DMS153 treated with DMSO at 0.1 percent for 48 hours (cell line): ENCODE data around the gene FAM193A.

Experiments used
- DNase-seq: peaks from one replicate; lab custom pipeline; 2025; ENCODE audit not compliant: unreplicated experiment; lab: John Stamatoyannopoulos, UW

The FAM193A gene, protein sequence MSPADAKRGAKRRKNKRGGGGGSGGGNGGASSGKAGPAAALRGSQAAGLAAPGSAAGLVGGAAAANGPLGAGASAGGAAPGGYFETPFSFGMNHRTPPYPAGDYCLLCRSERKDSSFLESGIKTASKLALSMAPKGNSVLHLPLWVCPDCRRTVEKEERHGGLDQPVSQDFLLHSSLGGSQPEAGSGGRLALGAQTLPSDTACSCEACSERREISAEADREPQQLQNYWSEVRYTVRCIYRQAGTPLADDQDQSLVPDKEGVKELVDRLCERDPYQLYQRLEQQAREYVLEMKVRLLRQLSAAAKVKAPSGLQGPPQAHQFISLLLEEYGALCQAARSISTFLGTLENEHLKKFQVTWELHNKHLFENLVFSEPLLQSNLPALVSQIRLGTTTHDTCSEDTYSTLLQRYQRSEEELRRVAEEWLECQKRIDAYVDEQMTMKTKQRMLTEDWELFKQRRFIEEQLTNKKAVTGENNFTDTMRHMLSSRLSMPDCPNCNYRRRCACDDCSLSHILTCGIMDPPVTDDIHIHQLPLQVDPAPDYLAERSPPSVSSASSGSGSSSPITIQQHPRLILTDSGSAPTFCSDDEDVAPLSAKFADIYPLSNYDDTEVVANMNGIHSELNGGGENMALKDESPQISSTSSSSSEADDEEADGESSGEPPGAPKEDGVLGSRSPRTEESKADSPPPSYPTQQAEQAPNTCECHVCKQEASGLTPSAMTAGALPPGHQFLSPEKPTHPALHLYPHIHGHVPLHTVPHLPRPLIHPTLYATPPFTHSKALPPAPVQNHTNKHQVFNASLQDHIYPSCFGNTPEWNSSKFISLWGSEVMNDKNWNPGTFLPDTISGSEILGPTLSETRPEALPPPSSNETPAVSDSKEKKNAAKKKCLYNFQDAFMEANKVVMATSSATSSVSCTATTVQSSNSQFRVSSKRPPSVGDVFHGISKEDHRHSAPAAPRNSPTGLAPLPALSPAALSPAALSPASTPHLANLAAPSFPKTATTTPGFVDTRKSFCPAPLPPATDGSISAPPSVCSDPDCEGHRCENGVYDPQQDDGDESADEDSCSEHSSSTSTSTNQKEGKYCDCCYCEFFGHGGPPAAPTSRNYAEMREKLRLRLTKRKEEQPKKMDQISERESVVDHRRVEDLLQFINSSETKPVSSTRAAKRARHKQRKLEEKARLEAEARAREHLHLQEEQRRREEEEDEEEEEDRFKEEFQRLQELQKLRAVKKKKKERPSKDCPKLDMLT (N-terminal part only)

DNA sequence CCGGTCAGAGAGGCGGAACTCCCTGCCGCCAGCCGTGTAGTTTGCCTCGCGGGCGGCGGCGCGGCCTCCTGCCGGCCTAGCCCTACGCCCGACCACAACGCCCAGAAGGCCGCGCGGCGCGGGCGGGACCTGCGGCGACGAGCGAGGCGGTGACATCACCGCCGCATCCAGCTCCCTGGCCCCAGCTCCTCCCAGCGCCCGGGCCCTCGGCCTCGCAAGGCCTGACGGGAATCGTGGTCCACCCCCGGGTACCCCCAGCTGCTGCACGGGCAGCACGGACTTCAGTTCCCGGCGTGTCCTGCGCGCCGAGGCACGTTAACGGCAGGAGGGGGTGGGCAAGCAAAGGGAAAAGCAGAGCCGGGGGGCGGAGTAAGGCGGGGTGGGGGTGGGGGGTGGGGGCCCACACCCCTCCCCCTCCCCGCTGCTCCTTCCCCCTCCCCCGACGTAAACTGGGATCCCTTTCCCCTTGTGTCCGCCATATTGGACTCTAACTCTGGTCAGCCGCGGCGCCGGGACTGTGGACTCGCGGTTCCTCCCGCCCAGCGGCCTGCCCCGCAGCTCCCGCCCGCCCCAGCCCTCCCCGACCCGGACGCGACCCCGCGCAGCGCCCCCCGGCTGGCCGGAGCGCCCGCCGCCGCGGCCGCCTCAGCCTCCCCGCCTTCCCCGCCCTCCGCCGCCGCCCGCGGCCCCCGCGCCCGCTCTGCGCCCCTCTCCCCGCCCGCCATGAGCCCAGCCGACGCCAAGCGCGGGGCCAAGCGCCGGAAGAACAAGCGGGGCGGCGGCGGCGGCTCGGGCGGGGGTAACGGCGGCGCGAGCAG lies at the start of gene FAM193A:
FAM193A (plus strand) TSS at position 455 of the 818 bp plus-strand sequence; CDS start at position 724, 269 bp downstream.
- DNase-seq: peak; percentile 47

DNA sequence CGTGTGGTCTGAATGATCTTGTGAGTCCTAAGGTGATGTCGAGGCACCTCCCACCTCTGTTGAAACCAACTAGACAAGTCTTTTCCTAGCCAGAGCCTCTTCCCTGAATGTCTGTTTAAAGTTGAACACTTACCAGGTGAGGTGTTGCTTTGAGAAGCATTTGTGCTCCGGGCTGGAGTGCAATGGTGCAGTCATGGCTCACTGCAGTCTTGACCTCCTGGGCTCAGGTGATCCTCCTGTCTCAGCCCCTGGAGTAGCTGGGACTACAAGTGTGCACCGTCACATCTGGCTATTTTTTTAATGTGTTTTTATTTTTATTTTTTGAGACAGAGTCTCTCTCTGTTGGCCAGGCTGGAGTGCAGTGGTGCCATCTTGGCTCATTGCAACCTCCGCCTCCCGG lies 49.5 kb upstream of the FAM193A start:
- no peak for DNase-seq

DNA sequence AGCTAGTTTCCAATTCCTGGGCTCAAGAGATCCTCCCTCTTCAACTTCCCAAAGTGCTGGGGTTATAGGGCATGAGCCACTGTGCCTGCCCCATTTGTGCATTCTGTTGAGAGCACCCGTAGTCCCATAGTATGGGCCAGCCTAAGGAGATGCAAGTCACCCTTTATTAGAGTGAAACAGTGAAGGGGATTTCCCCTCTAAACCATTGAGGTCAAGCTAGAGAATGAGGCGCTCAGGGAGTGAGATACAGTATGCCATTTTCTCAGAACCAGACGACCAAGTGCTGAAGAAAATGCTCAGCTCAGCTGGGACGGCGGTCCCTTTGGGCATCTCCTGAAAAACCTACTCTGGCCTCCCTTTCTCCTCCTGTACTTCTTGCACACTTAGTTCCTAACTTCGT lies 48.8 kb upstream of the FAM193A start:
- no peak for DNase-seq

DNA sequence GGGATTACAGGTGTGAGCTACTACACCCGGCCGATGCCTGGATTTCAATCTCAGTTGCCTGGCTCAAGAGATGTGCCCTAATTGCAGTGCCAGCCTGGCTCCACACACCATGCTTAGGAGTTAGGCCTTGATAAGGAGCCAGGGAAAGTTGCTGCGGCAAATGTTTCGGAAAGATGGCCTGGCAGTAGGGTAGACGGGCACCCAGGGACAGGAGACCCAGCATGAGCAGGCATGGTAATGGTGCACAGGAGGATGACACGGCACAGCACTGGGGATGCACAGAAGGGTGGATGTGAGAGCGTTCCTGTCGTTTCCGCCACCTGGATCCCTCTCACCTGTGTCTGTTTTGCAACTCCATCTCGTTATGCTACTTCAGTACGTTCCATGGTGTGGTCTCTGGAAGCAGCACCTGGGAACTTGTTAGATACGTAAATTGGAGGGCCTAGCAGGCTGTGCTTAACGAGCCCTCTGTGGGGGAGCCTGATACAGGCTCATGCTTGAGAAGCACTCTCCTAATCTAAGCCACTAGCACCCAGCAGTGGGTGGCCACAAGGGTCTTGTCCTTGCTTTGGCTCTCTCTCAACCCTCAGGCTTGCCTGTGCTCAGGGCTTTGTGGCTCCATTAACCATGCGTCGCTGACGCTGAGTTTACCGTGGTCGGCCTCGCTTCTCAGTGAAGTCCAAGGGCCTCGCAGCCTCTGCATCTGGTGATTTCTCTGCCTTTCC lies 47.2 kb upstream of the FAM193A start:
- no peak for DNase-seq

DNA sequence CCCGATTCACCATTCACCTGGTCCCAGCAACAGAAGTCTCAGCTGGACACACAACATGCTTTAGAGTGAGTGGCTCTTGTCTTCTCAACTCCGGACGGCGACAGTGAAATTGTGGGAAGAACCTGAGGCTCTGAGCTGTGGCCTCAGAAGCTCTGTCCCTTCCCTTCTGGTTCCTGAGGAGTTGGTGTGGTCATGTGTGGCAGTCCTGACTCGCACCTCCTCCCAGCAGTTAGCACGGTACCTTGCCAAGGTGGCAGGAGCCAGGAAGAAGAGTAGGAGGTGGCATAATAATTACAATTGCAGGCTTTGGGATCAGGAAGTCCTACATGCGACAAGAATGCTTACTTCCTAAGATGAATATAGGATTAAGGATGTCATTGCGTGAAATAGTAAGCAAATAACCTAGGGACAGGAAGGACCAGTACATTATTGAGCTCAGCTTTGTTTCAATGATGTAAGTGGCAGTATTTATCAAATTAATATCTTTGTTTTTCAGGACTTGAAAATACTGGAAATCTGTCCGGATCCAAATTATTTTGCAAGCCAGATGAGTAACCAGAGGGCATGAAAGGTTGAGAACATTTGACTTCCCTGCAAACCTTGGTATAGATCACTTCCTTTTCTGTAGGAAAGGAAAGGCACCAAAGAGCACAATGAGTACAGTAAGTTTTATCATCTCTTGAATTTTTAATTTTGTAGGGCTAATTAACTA lies 46.5 kb upstream of the FAM193A start:
- no peak for DNase-seq

DNA sequence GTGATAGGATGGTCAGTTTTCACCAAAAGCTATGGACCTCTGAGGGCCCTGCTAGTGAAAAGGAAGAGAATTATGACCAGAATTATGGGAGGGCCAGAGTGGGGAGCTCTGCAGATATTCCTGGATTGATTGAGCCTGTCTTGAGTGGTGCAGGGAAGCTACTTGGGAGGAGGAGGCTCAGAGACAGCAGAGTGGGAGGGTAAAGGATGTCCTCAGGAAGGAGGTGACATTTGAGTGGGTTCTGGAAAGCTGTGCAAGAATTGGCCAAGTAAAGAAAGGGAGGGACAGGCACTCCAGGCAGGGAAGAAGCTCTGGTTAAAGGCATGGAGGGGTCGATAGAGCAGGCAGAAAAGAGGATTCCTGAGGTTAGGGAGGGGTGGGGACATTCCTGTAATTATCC lies 43.5 kb upstream of the FAM193A start:
- no peak for DNase-seq

DNA sequence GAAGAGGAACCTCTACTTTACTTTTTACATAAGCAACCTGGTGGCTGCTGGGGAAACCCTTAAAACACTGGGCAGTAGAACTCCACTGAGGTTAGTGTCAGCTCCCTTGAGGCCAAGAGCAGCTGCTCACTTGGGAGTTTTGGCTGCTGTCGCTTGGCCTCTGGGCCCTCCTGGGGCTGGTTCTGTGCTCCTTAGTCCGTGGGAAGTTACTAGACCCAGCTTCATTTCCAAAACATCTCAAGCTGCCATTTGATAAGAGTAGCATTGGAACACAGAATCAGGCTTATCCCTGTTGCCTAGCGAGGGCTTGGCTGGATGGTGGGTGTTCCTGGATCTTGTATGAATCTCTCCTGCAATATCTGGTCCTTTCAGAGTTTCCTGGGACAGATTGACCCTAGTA lies 41.5 kb upstream of the FAM193A start:
- DNase-seq: no peak

DNA sequence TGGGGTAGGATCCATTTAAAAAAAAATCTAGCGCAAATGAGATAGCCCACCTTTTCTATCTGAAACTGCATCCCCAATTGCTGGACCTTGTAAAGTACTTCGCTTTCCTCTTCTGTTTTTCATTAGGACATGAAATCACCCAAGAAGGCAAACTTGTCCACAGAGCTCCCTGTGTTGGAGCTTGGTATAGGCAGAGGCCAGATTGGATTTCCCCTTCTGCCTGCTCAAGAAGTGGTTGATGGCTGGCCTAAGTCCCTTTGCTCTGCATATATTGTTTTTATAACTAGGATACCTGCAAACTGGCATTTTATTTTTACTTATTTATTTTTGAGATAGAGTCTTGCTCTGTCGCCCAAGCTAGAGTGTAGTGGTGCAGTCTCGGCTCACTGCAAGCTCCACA lies 39.1 kb upstream of the FAM193A start:
- DNase-seq: no peak

DNA sequence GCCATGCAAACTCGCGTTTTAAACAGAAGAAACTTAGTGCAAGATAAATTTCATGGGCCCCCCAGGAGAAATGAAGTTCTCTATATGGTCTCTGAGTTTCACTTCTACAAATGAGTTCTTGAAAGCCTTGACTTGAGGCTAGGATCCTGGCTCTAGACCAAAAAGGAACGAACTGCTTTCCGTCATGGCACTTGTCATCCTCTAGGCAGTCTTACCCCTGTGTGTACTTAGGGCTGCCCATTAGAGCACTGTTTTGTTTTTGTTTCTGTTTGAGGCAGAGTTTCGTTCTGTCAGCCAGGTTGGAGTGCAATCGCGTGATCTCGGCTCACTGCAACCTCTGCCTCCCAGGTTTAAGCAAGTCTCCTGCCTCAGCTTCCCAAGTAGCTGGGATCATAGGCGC lies 38.5 kb upstream of the FAM193A start:
- DNase-seq: no peak

DNA sequence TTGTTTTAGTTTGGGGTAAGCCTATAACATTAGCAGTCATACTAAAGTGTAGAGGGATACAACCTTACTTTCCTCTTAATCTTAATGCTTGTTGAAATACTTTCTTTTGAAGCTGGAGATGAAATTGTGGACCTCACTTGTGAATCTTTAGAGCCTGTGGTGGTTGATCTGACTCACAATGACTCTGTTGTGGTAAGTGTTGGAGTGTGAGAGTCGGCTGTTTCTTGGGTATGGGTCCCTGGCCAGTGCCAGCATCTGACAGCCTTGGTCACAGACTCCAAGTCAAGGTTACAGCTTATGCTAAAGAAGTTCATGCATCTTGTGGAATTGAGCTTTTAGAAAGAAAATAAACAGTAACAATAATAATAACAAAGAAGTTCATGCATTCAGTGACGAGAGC lies 35.9 kb upstream of the FAM193A start:
- no peak for DNase-seq

DNA sequence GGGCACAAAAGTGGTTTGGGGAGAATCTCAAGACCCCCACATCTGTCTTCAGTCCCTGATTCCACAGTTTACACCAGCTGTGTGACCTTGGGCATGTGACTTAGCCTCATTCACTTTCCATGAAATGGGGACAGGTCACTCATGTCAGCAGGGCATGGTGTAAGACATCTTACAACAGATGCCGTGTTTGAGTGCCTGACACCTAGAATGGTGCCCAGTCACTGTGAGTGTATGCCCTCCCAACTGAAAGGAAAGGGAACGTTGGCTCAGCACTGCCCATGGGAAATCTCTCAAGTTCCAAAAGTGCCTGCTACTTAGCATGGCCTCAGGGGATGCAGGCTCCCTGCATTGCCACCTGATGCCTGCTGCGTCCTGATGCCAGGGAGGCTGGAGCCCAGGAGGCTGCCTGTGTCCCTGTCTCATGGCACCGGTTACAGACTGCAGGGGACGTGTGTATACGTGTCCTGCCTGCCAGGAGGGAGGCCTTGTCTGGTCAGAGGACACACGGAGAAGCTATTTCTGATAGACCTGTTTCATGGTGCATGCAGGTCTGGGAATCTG lies 35.3 kb upstream of the FAM193A start:
- DNase-seq: no peak

DNA sequence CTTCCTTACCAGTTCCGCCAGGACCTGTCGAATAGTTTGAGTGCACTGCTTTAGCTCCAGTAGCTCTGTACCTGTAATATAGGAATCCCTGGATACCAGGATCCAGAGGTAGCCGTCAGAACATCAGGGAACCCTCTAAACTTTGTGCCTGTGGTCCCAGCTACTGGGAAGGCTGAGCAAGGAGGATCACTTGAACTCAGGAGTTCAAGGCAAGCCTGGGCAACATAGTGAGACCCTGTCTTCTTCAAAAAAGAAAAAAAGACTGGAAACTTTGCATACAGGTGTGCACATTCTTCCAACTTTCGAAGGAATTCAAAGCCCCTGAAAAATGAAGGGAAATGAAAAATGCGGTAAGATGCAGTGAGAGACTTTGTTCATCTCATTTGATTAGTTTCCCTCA lies 32.6 kb upstream of the FAM193A start:
- DNase-seq: no peak

DNA sequence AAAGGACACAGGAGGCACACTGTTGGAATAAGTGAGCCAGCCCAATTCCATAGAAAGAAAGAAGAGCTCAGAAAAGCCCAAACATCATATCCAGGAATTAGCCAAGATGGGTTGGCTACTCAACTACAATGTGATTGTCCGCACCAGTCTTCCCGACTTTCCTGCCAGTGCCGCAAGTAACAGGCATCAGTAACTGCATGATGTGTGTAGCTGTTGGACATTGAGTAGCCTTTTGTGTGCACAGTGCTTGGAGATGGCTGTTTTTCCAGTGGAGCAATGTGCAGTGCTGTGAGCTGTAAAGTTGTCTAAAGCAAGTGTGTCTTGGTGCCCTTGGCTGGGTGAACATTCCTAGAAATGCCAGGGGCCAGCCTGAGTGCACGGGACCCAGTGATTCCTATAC lies 29.2 kb upstream of the FAM193A start:
- no peak for DNase-seq

DNA sequence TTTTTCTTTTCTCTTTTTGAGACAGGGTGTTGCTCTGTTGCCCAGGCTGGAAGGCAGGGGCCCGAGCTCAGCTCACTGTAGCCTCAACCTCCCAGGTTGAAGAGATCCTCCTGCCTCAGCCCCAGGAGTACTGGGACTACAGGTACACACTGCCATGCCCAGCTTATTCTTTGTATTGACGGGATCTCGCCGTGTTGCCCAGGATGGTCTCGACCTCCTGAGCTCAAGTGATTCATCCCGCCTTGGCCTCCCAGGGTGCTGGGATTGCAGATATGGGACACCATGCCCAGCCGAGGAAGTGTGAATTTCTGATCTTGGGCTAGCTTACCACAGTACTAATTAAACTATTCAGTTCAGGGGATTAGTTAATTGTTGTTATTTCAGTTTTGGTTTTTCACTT lies 28.6 kb upstream of the FAM193A start:
- DNase-seq: no peak

DNA sequence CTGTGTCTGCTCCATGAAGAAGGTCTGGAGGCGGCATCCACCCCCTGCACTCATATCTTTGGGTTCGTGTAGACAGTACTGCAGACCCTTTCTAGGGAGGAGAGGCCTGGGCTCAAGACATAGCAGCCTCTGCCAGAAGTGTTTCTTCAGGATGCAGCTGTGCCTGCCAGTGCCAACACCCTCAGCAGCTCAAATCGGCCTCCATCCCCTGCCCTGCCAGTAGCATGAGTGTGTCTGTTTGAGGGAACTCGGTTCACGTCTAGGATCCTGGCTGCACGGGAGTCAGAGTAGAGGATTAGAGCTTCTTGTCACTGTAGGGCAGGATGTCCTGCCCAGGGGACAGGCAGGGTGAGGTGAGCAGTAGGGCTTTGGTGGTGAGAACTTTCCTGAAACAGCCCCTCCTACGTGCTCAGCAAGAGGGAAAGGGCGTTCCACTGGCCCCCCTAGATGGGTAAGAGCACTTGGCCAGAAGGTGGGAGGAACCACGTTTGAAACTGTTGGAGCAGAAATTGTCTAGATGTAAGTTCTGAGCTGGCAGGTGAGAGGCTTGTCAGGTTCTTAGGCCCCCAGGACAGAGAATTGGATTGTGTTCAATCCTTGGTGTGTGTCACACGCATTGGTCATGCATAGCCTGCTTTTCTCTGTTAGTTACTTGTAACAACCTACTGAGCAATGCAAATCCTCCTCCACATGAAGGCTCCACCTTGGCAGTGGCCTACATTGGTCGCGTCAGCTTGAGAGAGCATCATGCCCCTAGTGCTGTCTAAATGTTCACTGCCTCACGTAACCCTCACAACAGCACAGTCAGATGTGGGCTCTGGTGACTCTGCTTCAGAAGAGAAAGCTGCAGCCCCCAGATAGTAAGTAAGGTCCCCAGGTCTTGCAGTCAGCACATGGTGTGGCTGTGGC lies 25.8 kb upstream of the FAM193A start:
- DNase-seq: no peak

DNA sequence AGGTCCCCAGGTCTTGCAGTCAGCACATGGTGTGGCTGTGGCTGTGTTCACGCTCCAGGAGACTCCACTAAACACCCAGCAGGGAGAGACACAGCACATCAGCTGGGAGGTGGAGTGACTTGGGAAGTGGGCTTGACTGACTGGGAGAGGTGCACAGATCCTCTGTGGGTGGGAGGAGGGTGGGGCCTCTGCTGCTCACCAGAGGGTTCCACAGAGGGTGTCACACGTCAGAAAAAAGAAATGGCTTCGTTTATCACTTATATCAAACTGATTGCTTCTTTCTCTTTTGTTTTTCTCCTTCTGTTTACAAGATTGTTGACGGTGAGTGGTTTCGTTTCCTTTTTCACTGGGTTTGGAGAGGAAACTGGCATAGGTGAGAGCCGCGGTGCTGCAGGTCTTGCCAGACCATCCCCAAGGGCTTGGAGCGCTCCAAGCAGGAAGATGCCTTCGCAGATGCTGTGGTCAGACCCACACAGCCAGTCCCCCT lies 24.8 kb upstream of the FAM193A start:
- DNase-seq: no peak

DNA sequence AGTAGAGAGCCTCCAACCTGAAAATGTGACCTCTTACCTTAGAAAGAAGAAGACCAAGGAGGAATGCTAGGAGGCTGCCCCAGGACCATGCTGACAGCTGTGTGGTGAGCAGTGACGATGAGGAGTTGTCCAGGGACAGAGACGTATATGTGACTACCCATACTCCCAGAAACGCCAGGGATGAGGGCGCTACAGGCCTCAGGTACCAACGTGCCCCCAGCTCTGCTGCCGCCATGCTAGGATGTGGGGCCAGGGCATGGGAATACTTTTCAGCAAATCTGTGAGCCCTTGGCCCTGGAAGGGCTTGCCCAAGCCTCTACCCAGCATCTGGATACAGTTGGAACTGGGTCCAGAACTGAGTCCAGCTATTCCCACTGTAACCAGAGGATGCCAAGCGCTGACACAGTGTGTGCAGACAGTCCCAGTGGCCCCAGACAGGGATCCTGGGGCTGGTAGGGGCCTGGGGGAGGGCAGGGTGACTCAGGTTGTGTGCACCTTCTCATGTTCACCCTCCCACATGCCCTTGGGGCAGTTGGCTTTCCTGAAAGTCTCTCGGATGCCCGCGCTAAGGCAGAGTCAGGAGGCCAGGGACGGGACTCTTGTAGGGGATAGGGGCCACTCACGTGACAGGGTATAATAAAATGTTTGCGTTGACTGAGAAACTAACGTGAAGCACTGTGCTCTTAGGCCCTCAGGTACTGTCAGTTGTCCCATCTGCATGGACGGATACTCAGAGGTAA lies 23.9 kb upstream of the FAM193A start:
- DNase-seq: no peak
